HepG2 (cell line): ENCODE measurements around the gene NGB. TPM values are rescaled to one million over a fixed set of nuclear protein-coding genes. Genes with fewer than 3 reads are reported as not detected.

Experiments used
- ATAC-seq: fragments of 200-7000 bp; cut with Tn5 transposase; 3 replicates; pipeline ENCODE4 v1.9.1; 2020; ENCODE audit warnings: mild to moderate bottlenecking, moderate library complexity
- BruUV-seq: library from RNA; stranded (reverse); fragments of 400-500 nt; replicated peaks from 2 replicates; lab custom pipeline; 2021; lab: Mats Ljungman, UMichigan
- CTCF ChIA-PET: fragments of 300-600 bp; formaldehyde crosslinking; extraction: SDS; loops from one replicate; lab custom pipeline; 2021; ENCODE audit warnings: low total read pairs, inconsistent platforms, low intra/inter-chr PET ratio; lab: Yijun Ruan, JAX
- POLR2A ChIA-PET: fragments of 350-600 bp; sonication (Branson Sonifier 250); formaldehyde crosslinking; loops from one replicate; lab custom pipeline; 2020; ENCODE audit warnings: antibody characterized with exemption, inconsistent platforms; lab: Yijun Ruan, JAX
- DNase-seq: peaks from one replicate; pipeline ENCODE4 v3.0.0-alpha.2; 2015; ENCODE audit warnings: low spot score
- FAIRE-seq: peaks from 3 replicates; lab custom pipeline; 2011; peaks lifted over from hg19 to GRCh38; lab: Jason Lieb, UNC
- H2AFZ ChIP-seq: one replicate; pipeline ENCODE4 v1.6.1; 2011; ENCODE audit warnings: low read length, inconsistent platforms
- H3K27ac ChIP-seq: fragments of 300-600 bp; 3 replicates; pipeline ENCODE4 v1.8.0; 2011; ENCODE audit warnings: mixed run types, mild to moderate bottlenecking, mixed read lengths, low read length, inconsistent platforms; ENCODE audit not compliant: insufficient read depth; ENCODE audit errors: extremely low read length
- H3K27me3 ChIP-seq, 2 experiments: fragments of 200-600 bp in 1 of 2; 2 replicates in 1 of 2; 3 replicates in 1 of 2; pipeline versions ENCODE4 v1.6.0 to v1.8.0; 2011; ENCODE audit warnings: low read length in 2 of 2, mild to moderate bottlenecking in 2 of 2, moderate library complexity in 2 of 2, inconsistent platforms in 1 of 2; ENCODE audit not compliant: insufficient read depth in 2 of 2, control insufficient read depth in 1 of 2
- H3K36me3 ChIP-seq, 2 experiments: fragments of 200-600 bp in 1 of 2; replicated peaks in 1 of 2; 2 replicates in 1 of 2; 3 replicates in 1 of 2; pipeline versions ENCODE4 v1.5.1 to v1.8.0; 2011; ENCODE audit warnings: low read length in 2 of 2, inconsistent platforms in 1 of 2; ENCODE audit not compliant: insufficient read depth in 2 of 2, control insufficient read depth in 1 of 2
- H3K4me1 ChIP-seq: 2 replicates; pipeline ENCODE4 v1.5.1; 2012; ENCODE audit warnings: low read length, inconsistent platforms; ENCODE audit not compliant: insufficient read depth
- H3K4me2 ChIP-seq: 2 replicates; pipeline ENCODE4 v1.6.0; 2011; ENCODE audit warnings: low read depth, low read length, inconsistent platforms
- H3K4me3 ChIP-seq, 3 experiments: fragments of 200-600 bp in 1 of 3; sonication (generic), shearing (Covaris generic) in 1 of 3; replicated peaks in 1 of 3; 2 replicates each; pipeline ENCODE4 v1.5.1; 2011 to 2016; ENCODE audit warnings: low read length in 3 of 3, inconsistent platforms in 2 of 3, low read depth in 2 of 3, mild to moderate bottlenecking in 2 of 3, control low read depth in 1 of 3, mixed read lengths in 1 of 3; ENCODE audit not compliant: insufficient read depth in 1 of 3
- H3K79me2 ChIP-seq: one replicate; pipeline ENCODE4 v1.6.1; 2011; ENCODE audit warnings: low read length, inconsistent platforms; ENCODE audit not compliant: insufficient read depth
- H3K9ac ChIP-seq: 2 replicates; pipeline ENCODE4 v1.6.0; 2011; ENCODE audit warnings: mild to moderate bottlenecking, low read depth, low read length, inconsistent platforms; ENCODE audit not compliant: insufficient read depth
- H3K9me3 ChIP-seq: 2 replicates; pipeline ENCODE4 v1.5.1; 2012; ENCODE audit warnings: mild to moderate bottlenecking, low read length
- H4K20me1 ChIP-seq: 2 replicates; pipeline ENCODE4 v1.6.0; 2011; ENCODE audit warnings: inconsistent platforms, mild to moderate bottlenecking, low read length, moderate library complexity; ENCODE audit not compliant: insufficient read depth
- MIER3 ChIP-seq: IDR thresholded peaks from 2 replicates; pipeline ENCODE4 v1.6.1; 2016; ENCODE audit warnings: missing compliant biosample characterization, borderline replicate concordance
- SRF ChIP-seq: IDR thresholded peaks from 2 replicates; pipeline ENCODE4 v1.6.1; 2011; ENCODE audit warnings: mild to moderate bottlenecking, low read depth, low read length, moderate library complexity
- TBX3 ChIP-seq: fragments of 450-650 bp; IDR thresholded peaks from 2 replicates; pipeline ENCODE4 v1.6.1; 2017; ENCODE audit warnings: antibody characterized with exemption, mild to moderate bottlenecking, inconsistent platforms, borderline replicate concordance
- ZBTB33 ChIP-seq: sonication (generic); formaldehyde crosslinking; IDR thresholded peaks from 2 replicates; pipeline ENCODE4 v1.4.0; 2020; ENCODE audit warnings: missing genetic modification reagents
- ZFP62 ChIP-seq: sonication (generic); formaldehyde crosslinking; IDR thresholded peaks from 2 replicates; pipeline ENCODE4 v1.4.0; 2020; ENCODE audit warnings: missing genetic modification reagents
- ZNF550 ChIP-seq: sonication (generic); formaldehyde crosslinking; IDR thresholded peaks from 2 replicates; pipeline ENCODE4 v1.4.0; 2020; ENCODE audit warnings: mild to moderate bottlenecking, missing genetic modification reagents, borderline replicate concordance
- ZNF691 ChIP-seq: sonication (generic); formaldehyde crosslinking; IDR thresholded peaks from 2 replicates; pipeline ENCODE4 v1.4.0; 2020; ENCODE audit warnings: missing genetic modification reagents, low read depth, mild to moderate bottlenecking, borderline replicate concordance
- ZNF704 ChIP-seq: sonication (generic); formaldehyde crosslinking; IDR thresholded peaks from 2 replicates; pipeline ENCODE4 v1.8.1; 2023; ENCODE audit warnings: mild to moderate bottlenecking, inconsistent platforms, moderate library complexity, missing genetic modification reagents, borderline replicate concordance
- WGBS: methylation state at CpG from one replicate; pipeline ENCODE4 v1.1.6; 2017; ENCODE audit warnings: low lambda C conversion rate; 5-methylcytosine and 5-hydroxymethylcytosine counted together
- in situ Hi-C: cut with HindIII; loops from 2 replicates; pipeline ENCODE4 v1.10.0; 2017; ENCODE audit warnings: low pct_unique_long_range_greater_than_20kb; ENCODE audit not compliant: extremely low pct_ligation_motif_present
- intact Hi-C: fragments of 100-400 bp; cut with micrococcal nuclease; formaldehyde crosslinking; loops from one replicate; pipeline ENCODE4 v1.10.0; 2022; ENCODE audit not compliant: unreplicated experiment
- polyA plus RNA-seq, 8 experiments: library from polyadenylated mRNA; depleted of rRNA in 3 of 8; stranded (reverse) in 7 of 8; unstranded in 1 of 8; fragments of >200 nt; fragmentation: Illumina TruSeq in 4 of 8; extraction: Trizol in 4 of 8; gene quantifications; 2 replicates each; pipeline versions ENCODE4 v1.2.1 to v1.2.3, GENCODE V29; 2011 to 2016; ENCODE audit warnings: low read depth in 4 of 8, missing spikeins in 1 of 8, mixed read lengths in 1 of 8; ENCODE audit not compliant: insufficient read depth in 1 of 8
- total RNA-seq, 5 experiments: library from RNA; depleted of rRNA; stranded (reverse); fragments of >200 nt; fragmentation: Illumina TruSeq; extraction: Trizol; gene quantifications; 2 replicates each; pipeline ENCODE4 v1.2.3, GENCODE V29; 2016; ENCODE audit warnings: low read depth in 1 of 5

The NGB gene
- total and polyA plus RNA-seq, 2 of the 13 experiments (the other 11 are each of a cell fraction or from before 2014, with no cell fraction given): 0.04 TPM; not detected in 1

GRCh38 chr14:77276959-77277358 lies 6.0 kb upstream of the NGB start (continued):
- TF ChIP-seq ZNF704 (CRISPR knock-in tag) (no peak), ZNF691 (CRISPR knock-in tag) (no peak), ZFP62 (CRISPR knock-in tag) (no peak), ZNF550 (CRISPR knock-in tag) (no peak), MIER3 (CRISPR knock-in tag) (no peak), TBX3 (no peak)

DNA sequence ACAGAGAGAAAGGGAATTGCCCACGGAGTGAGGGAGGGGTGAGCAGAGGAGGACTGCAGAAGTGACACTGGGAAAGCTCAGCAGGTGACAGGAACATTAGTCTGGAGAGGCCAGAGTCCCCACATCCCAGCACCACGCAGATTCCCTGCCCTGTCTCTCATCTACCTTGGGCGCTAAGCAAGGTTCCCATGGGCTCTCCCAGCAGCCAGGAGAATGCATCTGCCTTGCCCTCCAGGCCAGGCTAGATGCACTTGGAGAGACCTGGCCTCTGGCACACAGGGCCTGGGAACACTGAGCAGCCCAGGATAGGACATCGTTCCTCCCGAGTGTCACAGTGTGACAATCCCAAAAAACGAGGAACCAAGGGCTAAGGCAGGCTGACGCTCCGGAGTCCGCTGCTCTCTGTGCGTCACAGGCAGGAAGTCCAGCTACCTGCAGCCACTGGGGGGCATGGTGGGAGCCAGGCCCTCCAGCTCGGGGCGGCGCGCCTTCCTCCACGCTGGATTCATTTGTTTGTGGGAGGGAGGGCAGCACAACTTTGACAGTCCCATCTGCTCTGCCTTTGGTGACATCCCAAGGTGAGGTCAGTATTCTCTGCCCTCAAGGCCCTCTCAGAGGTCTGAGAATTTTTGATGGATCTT lies 5.4 kb upstream of the NGB start:
- 77% methylated on average over 7 of the region's 15 CpGs for WGBS
- ATAC-seq: no peak
- H3K36me3 ChIP-seq: peaks cover 2 to 9% of the 10 kb centered on the region in 2 experiments; a peak in 2 of 5 replicates
- H3K4me2 ChIP-seq: no peak overlapping the region
- intact Hi-C loops: no loop called here
- H3K27me3 ChIP-seq: peaks cover under 1 to 2% of the 10 kb centered on the region in 2 experiments; a peak in 1 of 5 replicates
- no peak overlapping the region for H3K27ac ChIP-seq
- TF ChIP-seq ZBTB33 (peak; percentile 12; the same call in 1 of the 2 replicates), SRF (no peak)
- DNase-seq: no peak
- in situ Hi-C loops: no loop called here
- FAIRE-seq: no peak
- no peaks in the 10 kb centered on the region for H3K79me2 ChIP-seq
- CTCF ChIA-PET: no interaction called here
- no peak overlapping the region for H2AFZ ChIP-seq
- no peaks in the 10 kb centered on the region for H3K9me3 ChIP-seq
- no TSS peak for BruUV-seq
- no peaks in the 10 kb centered on the region for H4K20me1 ChIP-seq
- no peak overlapping the region for H3K9ac ChIP-seq
- H3K4me3 ChIP-seq: no peak overlapping the region
- POLR2A ChIA-PET: no interaction called here
- H3K4me1 ChIP-seq: no peaks in the 10 kb centered on the region
